GM12878 (cell line): ENCODE measurements around the gene NDOR1. TPM values are rescaled to one million over a fixed set of nuclear protein-coding genes. Genes with fewer than 3 reads are reported as not detected.

Experiments used
- ATAC-seq: fragments of 200-7000 bp; cut with Tn5 transposase; 3 replicates; pipeline ENCODE4 v1.9.1; 2020; ENCODE audit warnings: mild to moderate bottlenecking, moderate library complexity
- BruUV-seq: library from RNA; stranded (reverse); fragments of 400-500 nt; replicated peaks from 2 replicates; lab custom pipeline; 2021; lab: Mats Ljungman, UMichigan
- CTCF ChIA-PET: fragments of 300-600 bp; sonication (Branson Sonifier 250); formaldehyde crosslinking; extraction: SDS; loops from one replicate; lab custom pipeline; 2021; ENCODE audit warnings: inconsistent platforms; lab: Yijun Ruan, JAX
- POLR2A ChIA-PET: fragments of 350-600 bp; formaldehyde crosslinking; extraction: SDS; loops from one replicate; lab custom pipeline; 2021; ENCODE audit warnings: inconsistent platforms; lab: Charles Lee
- RAD21 ChIA-PET: fragments of 300-600 bp; sonication (Branson Sonifier 250); formaldehyde crosslinking; loops from one replicate; lab custom pipeline; 2023; ENCODE audit warnings: antibody characterized with exemption; ENCODE audit not compliant: unreplicated experiment; lab: Charles Lee
- SMC1A ChIA-PET: fragments of 300-600 bp; sonication (Branson Sonifier 250); formaldehyde crosslinking; loops from one replicate; lab custom pipeline; 2023; ENCODE audit not compliant: unreplicated experiment, uncharacterized antibody; lab: Charles Lee
- DNase-seq: peaks from one replicate; pipeline ENCODE4 v3.0.0-alpha.2; 2011; ENCODE audit warnings: low read depth, low spot score
- FAIRE-seq: peaks from 3 replicates; lab custom pipeline; 2011; peaks lifted over from hg19 to GRCh38; lab: Jason Lieb, UNC
- H2AFZ ChIP-seq: 2 replicates; pipeline ENCODE4 v1.6.0; 2011; ENCODE audit warnings: low read depth, low read length, control low read depth; ENCODE audit not compliant: control insufficient read depth
- H3K27ac ChIP-seq: 2 replicates; pipeline ENCODE4 v1.5.1; 2011; ENCODE audit warnings: control low read depth; ENCODE audit not compliant: control insufficient read depth, insufficient read depth
- H3K27me3 ChIP-seq, 2 experiments: replicated peaks in 1 of 2; 2 replicates each; pipeline versions ENCODE4 v1.6.0 to v1.6.1; 2011; ENCODE audit warnings: low read length in 1 of 2; ENCODE audit not compliant: control insufficient read depth in 2 of 2, insufficient read depth in 2 of 2
- H3K36me3 ChIP-seq, 2 experiments: 2 replicates each; pipeline ENCODE4 v1.5.1; 2011; ENCODE audit warnings: low read length in 1 of 2; ENCODE audit not compliant: control insufficient read depth in 2 of 2, insufficient read depth in 2 of 2
- H3K4me1 ChIP-seq: 2 replicates; pipeline ENCODE4 v1.6.1; 2011; ENCODE audit warnings: mild to moderate bottlenecking, low read length, moderate library complexity, mixed read lengths; ENCODE audit not compliant: control insufficient read depth, insufficient read depth
- H3K4me2 ChIP-seq: 2 replicates; pipeline ENCODE4 v1.6.0; 2011; ENCODE audit warnings: control low read depth; ENCODE audit not compliant: control insufficient read depth, insufficient read depth
- H3K4me3 ChIP-seq: fragments of 200-600 bp; sonication (generic); 2 replicates; pipeline ENCODE4 v1.5.1; 2016
- H3K79me2 ChIP-seq: 2 replicates; pipeline ENCODE4 v1.6.0; 2011; ENCODE audit warnings: low read length; ENCODE audit not compliant: control insufficient read depth, insufficient read depth
- H3K9ac ChIP-seq: 2 replicates; pipeline ENCODE4 v1.8.0; 2011; ENCODE audit warnings: low read length, control low read depth, mixed read lengths; ENCODE audit not compliant: control insufficient read depth, insufficient read depth
- H3K9me3 ChIP-seq: replicated peaks from 3 replicates; pipeline ENCODE4 v1.5.1; 2011; ENCODE audit warnings: mild to moderate bottlenecking, low read length; ENCODE audit not compliant: control insufficient read depth, insufficient read depth
- H4K20me1 ChIP-seq: 2 replicates; pipeline ENCODE4 v1.6.0; 2011; ENCODE audit not compliant: control insufficient read depth, insufficient read depth
- ATF2 ChIP-seq: IDR thresholded peaks from 2 replicates; pipeline ENCODE4 v1.6.1; 2012; ENCODE audit warnings: low read length, inconsistent platforms
- CEBPB ChIP-seq, 2 experiments: fragments of 150-350 bp in 1 of 2; IDR thresholded peaks; 2 replicates each; pipeline ENCODE4 v1.6.1; 2012 to 2014; ENCODE audit warnings: low read depth in 2 of 2, low read length in 2 of 2, borderline replicate concordance in 1 of 2, inconsistent platforms in 1 of 2
- CHD4 ChIP-seq: fragments of 200-600 bp; sonication (generic); IDR thresholded peaks from 2 replicates; pipeline ENCODE4 v1.6.1; 2016; ENCODE audit warnings: mild to moderate bottlenecking
- DPF2 ChIP-seq: fragments of 450-650 bp; IDR thresholded peaks from 2 replicates; pipeline ENCODE4 v1.6.1; 2017; ENCODE audit warnings: mild to moderate bottlenecking
- E4F1 ChIP-seq: fragments of 450-650 bp; IDR thresholded peaks from 2 replicates; pipeline ENCODE4 v1.6.1; 2018; ENCODE audit warnings: borderline replicate concordance, mild to moderate bottlenecking; ENCODE audit not compliant: partially characterized antibody
- GABPA ChIP-seq: IDR thresholded peaks from 2 replicates; pipeline ENCODE4 v1.6.1; 2014; ENCODE audit warnings: antibody characterized with exemption, low read depth, mild to moderate bottlenecking, inconsistent platforms
- JUND ChIP-seq: IDR thresholded peaks from 2 replicates; pipeline ENCODE4 v1.6.1; 2012; ENCODE audit warnings: low read depth, mild to moderate bottlenecking, low read length, improper control_type of control experiment, moderate library complexity
- NFYB ChIP-seq: IDR thresholded peaks from 2 replicates; pipeline ENCODE4 v1.6.1; 2011; ENCODE audit warnings: low read depth, mild to moderate bottlenecking, low read length, improper control_type of control experiment, moderate library complexity; ENCODE audit not compliant: insufficient read depth
- NR2C2 ChIP-seq: IDR thresholded peaks from 2 replicates; pipeline ENCODE4 v1.6.1; 2011; ENCODE audit warnings: borderline replicate concordance, low read depth; ENCODE audit not compliant: control insufficient read depth, insufficient read length
- PBX3 ChIP-seq: IDR thresholded peaks from 2 replicates; pipeline ENCODE4 v1.6.1; 2011; ENCODE audit warnings: mild to moderate bottlenecking, low read depth, low read length, moderate library complexity; ENCODE audit not compliant: insufficient replicate concordance
- RAD51 ChIP-seq: fragments of 450-650 bp; IDR thresholded peaks from 2 replicates; pipeline ENCODE4 v1.6.1; 2016; ENCODE audit warnings: moderate library complexity, mild to moderate bottlenecking, inconsistent platforms
- RELA ChIP-seq: fragments of 450-650 bp; IDR thresholded peaks from 2 replicates; pipeline ENCODE4 v1.8.0; 2014; ENCODE audit warnings: borderline replicate concordance; ENCODE audit not compliant: partially characterized antibody
- SMC3 ChIP-seq: IDR thresholded peaks from 2 replicates; pipeline ENCODE4 v1.6.1; 2011; ENCODE audit warnings: low read length, improper control_type of control experiment, borderline replicate concordance
- WGBS: methylation state at CpG from one replicate; pipeline ENCODE4 v1.1.6; 2016; ENCODE audit warnings: low lambda C conversion rate; ENCODE audit not compliant: insufficient replicate concordance, insufficient coverage; ENCODE audit errors: missing lambda C conversion rate; 5-methylcytosine and 5-hydroxymethylcytosine counted together
- in situ Hi-C: fragments of 300-500 bp; cut with MboI; formaldehyde crosslinking; loops from 9 replicates; pipeline ENCODE4 v1.14.3; 2018; ENCODE audit warnings: mixed read lengths
- intact Hi-C: fragments of 100-400 bp; cut with micrococcal nuclease; formaldehyde crosslinking; loops from one replicate; pipeline ENCODE4 v1.14.2; 2022; ENCODE audit not compliant: unreplicated experiment
- polyA plus RNA-seq, 11 experiments: library from polyadenylated mRNA; depleted of rRNA in 4 of 11; unstranded in 6 of 11; stranded (reverse) in 5 of 11; fragments of >200 nt; fragmentation: Nextera tagmentation in 4 of 11; fragmentation: Illumina TruSeq in 1 of 11; extraction: Ambion mirVana in 4 of 11; extraction: Trizol in 1 of 11; gene quantifications; 1 replicate in 1 of 11; 2 replicates in 10 of 11; pipeline versions ENCODE4 v1.2.1 to v1.2.3, GENCODE V29; 2011 to 2016; ENCODE audit warnings: inconsistent platforms in 2 of 11, missing spikeins in 2 of 11, low read depth in 1 of 11
- total RNA-seq, 4 experiments: library from RNA; depleted of rRNA in 3 of 4; stranded (reverse); fragments of >200 nt in 3 of 4; fragmentation: Illumina TruSeq in 1 of 4; extraction: Trizol in 1 of 4; gene quantifications; 2 replicates each; pipeline versions ENCODE4 v1.2.1 to v1.2.3, GENCODE V29; 2013 to 2021
- TF ChIP-seq, protein P1 (sequence below): IDR thresholded peaks from 2 replicates; pipeline ENCODE4 v1.6.1; 2011; ENCODE audit warnings: low read depth, low read length, improper control_type of control experiment, borderline replicate concordance
- TF ChIP-seq, protein P2 (sequence below): fragments of 150-350 bp; IDR thresholded peaks from 2 replicates; pipeline ENCODE4 v1.6.1; 2014; ENCODE audit warnings: mild to moderate bottlenecking, low read depth, low read length

The NDOR1 gene
- total and polyA plus RNA-seq, 10 of the 15 experiments (the other 5 are each of a cell fraction or from before 2014, with no cell fraction given) = 0.04 to 32.9 (median 11.1) TPM

- SMC1A ChIA-PET = no interaction called here
- RAD21 ChIA-PET = no interaction called here
- CTCF ChIA-PET = no interaction called here
Observed at GRCh38 chr9:137250329-137251193, 45.1 kb downstream of the NDOR1 start.

More at GRCh38 chr9:137250329-137251193, 45.1 kb downstream of the NDOR1 start:
- ATAC-seq (no peak), FAIRE-seq (no peak), DNase-seq (no peak)
- H3K27ac ChIP-seq = no peak overlapping the region
- no peak overlapping the region for H3K4me3 ChIP-seq
- no peaks in the 10 kb centered on the region for H3K9me3 ChIP-seq
- no peak overlapping the region for H2AFZ ChIP-seq
- no peak for TF ChIP-seq GABPA
- no peak for TF ChIP-seq CEBPB (IDR thresholded peaks at IDR 0.05; ENCODE audit: borderline replicate concordance in 1 of 2, low read depth in 2 of 2, low read length in 2 of 2)
- no peak for TF ChIP-seq DPF2
- TF ChIP-seq, protein P1, sequence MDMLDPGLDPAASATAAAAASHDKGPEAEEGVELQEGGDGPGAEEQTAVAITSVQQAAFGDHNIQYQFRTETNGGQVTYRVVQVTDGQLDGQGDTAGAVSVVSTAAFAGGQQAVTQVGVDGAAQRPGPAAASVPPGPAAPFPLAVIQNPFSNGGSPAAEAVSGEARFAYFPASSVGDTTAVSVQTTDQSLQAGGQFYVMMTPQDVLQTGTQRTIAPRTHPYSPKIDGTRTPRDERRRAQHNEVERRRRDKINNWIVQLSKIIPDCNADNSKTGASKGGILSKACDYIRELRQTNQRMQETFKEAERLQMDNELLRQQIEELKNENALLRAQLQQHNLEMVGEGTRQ = no peak
- no peak for TF ChIP-seq RELA
- TF ChIP-seq CHD4 = no peak
- TF ChIP-seq RAD51 = no peak
- TF ChIP-seq, protein P2, sequence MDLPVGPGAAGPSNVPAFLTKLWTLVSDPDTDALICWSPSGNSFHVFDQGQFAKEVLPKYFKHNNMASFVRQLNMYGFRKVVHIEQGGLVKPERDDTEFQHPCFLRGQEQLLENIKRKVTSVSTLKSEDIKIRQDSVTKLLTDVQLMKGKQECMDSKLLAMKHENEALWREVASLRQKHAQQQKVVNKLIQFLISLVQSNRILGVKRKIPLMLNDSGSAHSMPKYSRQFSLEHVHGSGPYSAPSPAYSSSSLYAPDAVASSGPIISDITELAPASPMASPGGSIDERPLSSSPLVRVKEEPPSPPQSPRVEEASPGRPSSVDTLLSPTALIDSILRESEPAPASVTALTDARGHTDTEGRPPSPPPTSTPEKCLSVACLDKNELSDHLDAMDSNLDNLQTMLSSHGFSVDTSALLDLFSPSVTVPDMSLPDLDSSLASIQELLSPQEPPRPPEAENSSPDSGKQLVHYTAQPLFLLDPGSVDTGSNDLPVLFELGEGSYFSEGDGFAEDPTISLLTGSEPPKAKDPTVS = no peak
- TF ChIP-seq NFYB = no peak
- no peak for TF ChIP-seq ATF2
- TF ChIP-seq JUND = no peak
- TF ChIP-seq SMC3 = no peak
- no peak for TF ChIP-seq PBX3
- no peak for TF ChIP-seq NR2C2
- TF ChIP-seq E4F1 = no peak
- no peaks in the 10 kb centered on the region for H4K20me1 ChIP-seq
- no peaks in the 10 kb centered on the region for H3K36me3 ChIP-seq
- H3K27me3 ChIP-seq = no peaks in the 10 kb centered on the region
- no peak overlapping the region for H3K4me2 ChIP-seq
- peaks cover 4% of the 10 kb centered on the region for H3K79me2 ChIP-seq
- POLR2A ChIA-PET = no interaction called here
- WGBS = 50% methylated on average over 14 of the region's 18 CpGs
- in situ Hi-C loops (no loop called here), intact Hi-C loops (no loop called here)
- peaks cover 9% of the 10 kb centered on the region for H3K4me1 ChIP-seq
- no TSS peak for BruUV-seq
- no peak overlapping the region for H3K9ac ChIP-seq
